GM23248 (cell line): ENCODE measurements around the gene TSEN2. TPM values are rescaled to one million over a fixed set of nuclear protein-coding genes. Genes with fewer than 3 reads are reported as not detected.
"Not testable (repeated sequence)": the region's sequence is repeated elsewhere in the genome, so short reads cannot be mapped to it uniquely, and the experiment has no call there.

Experiments
- DNase-seq: peaks from one replicate; pipeline ENCODE4 v3.0.0-alpha.2; 2015
- H2AFZ ChIP-seq: fragments of 200-600 bp; sonication (generic); 2 replicates; pipeline ENCODE4 v1.6.1; 2016; ENCODE audit warnings: antibody characterized with exemption
- H3F3A ChIP-seq: fragments of 200-600 bp; sonication (generic); 2 replicates; pipeline ENCODE4 v1.6.1; 2016; ENCODE audit warnings: mild to moderate bottlenecking, antibody characterized with exemption, mixed run types; ENCODE audit not compliant: insufficient read depth
- H3K27ac ChIP-seq: fragments of 200-600 bp; sonication (generic); 2 replicates; pipeline ENCODE4 v1.5.1; 2016; ENCODE audit warnings: mild to moderate bottlenecking
- H3K27me3 ChIP-seq: fragments of 200-600 bp; sonication (generic); replicated peaks from 2 replicates; pipeline ENCODE4 v1.6.1; 2016; ENCODE audit warnings: mild to moderate bottlenecking; ENCODE audit not compliant: insufficient read depth
- H3K36me3 ChIP-seq: fragments of 200-600 bp; sonication (generic); 2 replicates; pipeline ENCODE4 v1.6.1; 2016; ENCODE audit warnings: low read depth, mild to moderate bottlenecking
- H3K4me1 ChIP-seq: fragments of 200-600 bp; sonication (generic); 2 replicates; pipeline ENCODE4 v1.6.1; 2016; ENCODE audit warnings: mild to moderate bottlenecking; ENCODE audit not compliant: insufficient read depth
- H3K4me2 ChIP-seq: fragments of 200-600 bp; sonication (generic); one replicate; pipeline ENCODE4 v1.6.1; 2016; ENCODE audit warnings: mild to moderate bottlenecking; ENCODE audit not compliant: unreplicated experiment
- H3K4me3 ChIP-seq: fragments of 200-600 bp; sonication (generic); 2 replicates; pipeline ENCODE4 v1.5.1; 2016; ENCODE audit warnings: mild to moderate bottlenecking
- H3K79me2 ChIP-seq: fragments of 200-600 bp; sonication (generic); 2 replicates; pipeline ENCODE4 v1.6.1; 2016; ENCODE audit warnings: mild to moderate bottlenecking; ENCODE audit not compliant: insufficient read depth
- H3K9ac ChIP-seq: fragments of 200-600 bp; sonication (generic); 2 replicates; pipeline ENCODE4 v1.6.1; 2016; ENCODE audit warnings: mild to moderate bottlenecking
- H3K9me2 ChIP-seq: fragments of 200-600 bp; sonication (generic); 2 replicates; pipeline ENCODE4 v1.6.1; 2016; ENCODE audit warnings: mixed run types, mild to moderate bottlenecking, moderate library complexity; ENCODE audit not compliant: insufficient read depth
- H3K9me3 ChIP-seq: fragments of 200-600 bp; sonication (generic); one replicate; pipeline ENCODE4 v1.6.1; 2017; ENCODE audit warnings: low read depth
- H4K20me1 ChIP-seq: fragments of 200-600 bp; sonication (generic); 2 replicates; pipeline ENCODE4 v1.6.0; 2016; ENCODE audit not compliant: insufficient read depth
- EZH2 ChIP-seq: fragments of 200-600 bp; sonication (generic); IDR thresholded peaks from 2 replicates; pipeline ENCODE4 v1.6.1; 2018; ENCODE audit warnings: antibody characterized with exemption, mild to moderate bottlenecking; ENCODE audit not compliant: insufficient read depth, poor library complexity, severe bottlenecking
- EZH2phosphoT487 ChIP-seq: fragments of 200-600 bp; sonication (generic); IDR thresholded peaks from 2 replicates; pipeline ENCODE4 v1.6.1; 2018; ENCODE audit warnings: antibody characterized with exemption, moderate library complexity, mild to moderate bottlenecking, low read depth; ENCODE audit not compliant: insufficient read depth
- WGBS, 2 experiments: methylation state at CpG; one replicate each; pipeline ENCODE4 v1.1.6; 2015 to 2017; ENCODE audit warnings: low lambda C conversion rate in 2 of 2, low coverage in 1 of 2; ENCODE audit errors: missing lambda C conversion rate in 2 of 2; 5-methylcytosine and 5-hydroxymethylcytosine counted together
- in situ Hi-C: fragments of 300-500 bp; cut with MboI; formaldehyde crosslinking; loops from 2 replicates; pipeline ENCODE4 v1.15.0; 2020
- polyA plus RNA-seq: library from polyadenylated mRNA; unstranded; fragments of >200 nt; fragmentation: Nextera tagmentation; extraction: Ambion mirVana; gene quantifications from 2 replicates; pipeline ENCODE4 v1.2.1, GENCODE V29; 2016
- total RNA-seq: library from RNA; depleted of rRNA; stranded (reverse); fragments of >200 nt; shearing (Covaris generic); gene quantifications from 2 replicates; pipeline ENCODE4 v1.2.3, GENCODE V29; 2014

TSEN2 gene
- total and polyA plus RNA-seq, 2 experiments from 2014 or later = 9.6 to 13.6 TPM

GRCh38 chr3:12455740-12456139 lies 28.5 kb upstream of the TSEN2 start:
- H3K4me3 ChIP-seq = no peak overlapping the region
- no peak overlapping the region for H3K27ac ChIP-seq
- H4K20me1 ChIP-seq = no peaks in the 10 kb centered on the region
- H3F3A ChIP-seq = peaks cover 8% of the 10 kb centered on the region
- no peak for TF ChIP-seq EZH2
- TF ChIP-seq EZH2phosphoT487 = no peak
- no peaks in the 10 kb centered on the region for H3K36me3 ChIP-seq
- no peaks in the 10 kb centered on the region for H3K79me2 ChIP-seq
- no peak for DNase-seq
- 73 to 86% methylated on average over 7 of the region's 7 CpGs for WGBS, 2 experiments
- H3K4me1 ChIP-seq = peaks cover 9% of the 10 kb centered on the region; the same call in 1 of the 2 replicates
- in situ Hi-C loops = no loop called here
- no peaks in the 10 kb centered on the region for H3K9me2 ChIP-seq
- no peak overlapping the region for H3K4me2 ChIP-seq
- no peaks in the 10 kb centered on the region for H3K27me3 ChIP-seq
- H3K9ac ChIP-seq = no peak overlapping the region
- no peak overlapping the region for H2AFZ ChIP-seq
- no peaks in the 10 kb centered on the region for H3K9me3 ChIP-seq

- no peaks in the 10 kb centered on the region for H3K27me3 ChIP-seq
- H3K4me3 ChIP-seq = no peak overlapping the region
- no peak overlapping the region for H3K4me2 ChIP-seq
- H3K9me3 ChIP-seq = no peaks in the 10 kb centered on the region
- in situ Hi-C loops = no loop called here
- no peaks in the 10 kb centered on the region for H3K36me3 ChIP-seq
- H3K79me2 ChIP-seq = no peaks in the 10 kb centered on the region
- no peaks in the 10 kb centered on the region for H4K20me1 ChIP-seq
- TF ChIP-seq EZH2 (no peak), EZH2phosphoT487 (no peak)
- H3K4me1 ChIP-seq = peaks cover 9% of the 10 kb centered on the region; the same call in 1 of the 2 replicates
- H3K9ac ChIP-seq = no peak overlapping the region
- H3F3A ChIP-seq = peaks cover 8% of the 10 kb centered on the region
- H2AFZ ChIP-seq = no peak overlapping the region
- DNase-seq = no peak
- H3K27ac ChIP-seq = no peak overlapping the region
- 48 to 49% methylated on average over 3 of the region's 3 CpGs for WGBS, 2 experiments
- no peaks in the 10 kb centered on the region for H3K9me2 ChIP-seq
Observed at GRCh38 chr3:12456441-12456840, 27.8 kb upstream of the TSEN2 start.

- in situ Hi-C loops = not testable (repeated sequence)
Observed at GRCh38 chr3:12457380-12457779, 26.9 kb upstream of the TSEN2 start.

DNA sequence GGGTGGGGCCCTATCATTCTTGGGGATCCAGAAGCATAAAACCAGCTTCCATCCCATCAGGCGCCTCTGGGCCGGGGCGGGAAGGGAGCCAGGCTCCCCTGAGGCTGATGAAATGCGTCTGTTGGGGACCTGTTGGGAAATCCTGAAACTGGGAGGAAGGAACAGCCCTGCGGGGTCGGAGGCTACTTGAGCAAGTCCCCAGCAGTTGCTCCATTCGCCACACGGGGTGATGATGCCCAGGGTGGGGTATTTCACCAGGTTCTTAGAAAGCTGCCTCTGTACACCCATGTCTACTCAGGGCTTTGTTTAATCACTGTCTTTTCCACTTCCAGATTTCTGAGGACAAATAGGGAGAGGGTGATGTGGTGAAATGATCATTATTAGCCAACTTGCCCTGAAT lies 25.4 kb upstream of the TSEN2 start:
- Histone ChIP-seq H3K9me2 (no peaks in the 10 kb centered on the region), H3K79me2 (no peaks in the 10 kb centered on the region), H4K20me1 (no peaks in the 10 kb centered on the region), H3K27me3 (no peaks in the 10 kb centered on the region), H3K4me3 (no peak overlapping the region), H3K4me1 (peaks cover 9% of the 10 kb centered on the region; the same call in 1 of the 2 replicates), H3K9ac (no peak overlapping the region), H3K36me3 (no peaks in the 10 kb centered on the region), H3K27ac (no peak overlapping the region), H3K4me2 (no peak overlapping the region), H3F3A (peaks cover 8% of the 10 kb centered on the region), H2AFZ (no peak overlapping the region), H3K9me3 (no peaks in the 10 kb centered on the region)
- no peak for DNase-seq
- WGBS, 2 experiments = 84 to 86% methylated on average over 8 of the region's 8 CpGs
- in situ Hi-C loops = no loop called here
- TF ChIP-seq EZH2phosphoT487 = no peak
- TF ChIP-seq EZH2 = no peak

More at GRCh38 chr3:12457380-12457779, 26.9 kb upstream of the TSEN2 start:
- H4K20me1 ChIP-seq, H3K27me3 ChIP-seq, H3K4me1 ChIP-seq, H3K9ac ChIP-seq, H3K9me3 ChIP-seq, H3F3A ChIP-seq, H3K9me2 ChIP-seq, DNase-seq, H3K4me2 ChIP-seq, H3K4me3 ChIP-seq, H2AFZ ChIP-seq, H3K79me2 ChIP-seq, H3K36me3 ChIP-seq, H3K27ac ChIP-seq: not testable (repeated sequence)
- 42 to 70% methylated on average over 3 to 4 of the region's 4 CpGs for WGBS, 2 experiments

DNA sequence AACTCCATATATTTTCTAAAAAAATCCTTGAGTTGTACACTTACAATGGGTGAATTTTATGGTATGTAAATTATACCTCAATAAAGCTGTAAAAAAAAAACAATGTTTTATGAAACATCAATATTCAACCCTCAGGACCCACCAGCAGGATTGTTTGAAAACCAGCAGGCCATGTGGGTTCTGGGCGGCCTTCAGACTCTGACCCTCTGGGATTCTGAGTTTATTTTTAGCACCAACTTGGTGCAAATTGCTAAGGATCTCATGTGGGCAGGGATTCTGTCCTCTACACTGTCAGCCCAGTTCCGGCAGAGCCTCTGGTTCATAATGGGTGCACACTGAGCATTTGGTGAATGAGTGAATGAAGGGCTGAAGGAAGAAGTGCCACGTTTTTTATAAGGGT lies 24.2 kb upstream of the TSEN2 start:
- no peak overlapping the region for H3K27ac ChIP-seq
- no peaks in the 10 kb centered on the region for H3K4me1 ChIP-seq
- WGBS, 2 experiments = 55 to 65% methylated on average over 3 of the region's 3 CpGs
- H3K9ac ChIP-seq = no peak overlapping the region
- in situ Hi-C loops = no loop called here
- H3K4me3 ChIP-seq = no peak overlapping the region
- no peak overlapping the region for H3K4me2 ChIP-seq
- no peak overlapping the region for H2AFZ ChIP-seq
- H3K9me3 ChIP-seq = no peaks in the 10 kb centered on the region
- peaks cover 3% of the 10 kb centered on the region; the same call in 1 of the 2 replicates for H3F3A ChIP-seq
- H3K79me2 ChIP-seq = no peaks in the 10 kb centered on the region
- H4K20me1 ChIP-seq = no peaks in the 10 kb centered on the region
- DNase-seq = no peak
- H3K9me2 ChIP-seq = no peaks in the 10 kb centered on the region
- no peaks in the 10 kb centered on the region for H3K36me3 ChIP-seq
- H3K27me3 ChIP-seq = no peaks in the 10 kb centered on the region
- TF ChIP-seq EZH2phosphoT487 = no peak
